WTC11 (cell line): ENCODE measurements around the gene MCF2L.

Experiments used
- ATF1 ChIP-seq: sonication (generic); formaldehyde crosslinking; IDR thresholded peaks from 2 replicates; pipeline ENCODE4 v1.8.1; 2023; ENCODE audit warnings: mild to moderate bottlenecking, moderate library complexity, missing genetic modification reagents
- ATF2 ChIP-seq: sonication (generic); formaldehyde crosslinking; IDR thresholded peaks from 2 replicates; pipeline ENCODE4 v1.8.1; 2022; ENCODE audit warnings: low read depth, missing genetic modification reagents, borderline replicate concordance
- CREB1 ChIP-seq: sonication (generic); formaldehyde crosslinking; IDR thresholded peaks from 2 replicates; pipeline ENCODE4 v1.8.0; 2023; ENCODE audit warnings: mild to moderate bottlenecking, missing genetic modification reagents
- CTCF ChIP-seq: fragments of 200-600 bp; IDR thresholded peaks from 2 replicates; pipeline ENCODE4 v1.8.0; 2022; ENCODE audit warnings: antibody characterized with exemption
- JUN ChIP-seq: sonication (generic); formaldehyde crosslinking; IDR thresholded peaks from 2 replicates; pipeline ENCODE4 v1.8.0; 2023; ENCODE audit warnings: mild to moderate bottlenecking, missing genetic modification reagents
- NR1H2 ChIP-seq: sonication (generic); formaldehyde crosslinking; IDR thresholded peaks from 2 replicates; pipeline ENCODE4 v1.9.0; 2021; ENCODE audit warnings: mild to moderate bottlenecking, moderate library complexity, missing genetic modification reagents
- TEAD1 ChIP-seq: sonication (generic); formaldehyde crosslinking; IDR thresholded peaks from 2 replicates; pipeline ENCODE4 v1.8.0; 2022; ENCODE audit warnings: mild to moderate bottlenecking, missing genetic modification reagents
- USF1 ChIP-seq: sonication (generic); formaldehyde crosslinking; IDR thresholded peaks from 2 replicates; pipeline ENCODE4 v1.8.0; 2022; ENCODE audit warnings: mild to moderate bottlenecking, missing genetic modification reagents
- ZNF423 ChIP-seq: fragments of 250-450 bp; sonication (Bioruptor Pico); IDR thresholded peaks from 2 replicates; pipeline ENCODE4 v2.1.2; 2022; ENCODE audit warnings: mild to moderate bottlenecking, moderate library complexity
- TF ChIP-seq, protein P1 (sequence below): sonication (generic); formaldehyde crosslinking; IDR thresholded peaks from 2 replicates; pipeline ENCODE4 v1.8.0; 2022; ENCODE audit warnings: mild to moderate bottlenecking, missing genetic modification reagents
- TF ChIP-seq, protein P2 (sequence below): sonication (generic); formaldehyde crosslinking; conservative IDR thresholded peaks from 2 replicates; pipeline ENCODE4 v1.8.1; 2022; ENCODE audit warnings: mild to moderate bottlenecking, missing genetic modification reagents
- TF ChIP-seq, protein P3 (sequence below): sonication (generic); formaldehyde crosslinking; IDR thresholded peaks from 2 replicates; pipeline ENCODE4 v1.8.0; 2022; ENCODE audit warnings: missing genetic modification reagents
- TF ChIP-seq, protein P4 (sequence below): sonication (generic); formaldehyde crosslinking; IDR thresholded peaks from 2 replicates; pipeline ENCODE4 v1.8.1; 2022; ENCODE audit warnings: mild to moderate bottlenecking, moderate library complexity, missing genetic modification reagents
- TF ChIP-seq, protein P5 (sequence below): sonication (generic); formaldehyde crosslinking; IDR thresholded peaks from 2 replicates; pipeline ENCODE4 v1.8.1; 2023; ENCODE audit warnings: mild to moderate bottlenecking, missing genetic modification reagents, borderline replicate concordance

- TF ChIP-seq JUN (CRISPR knock-in tag) = no peak
- no peak for TF ChIP-seq CTCF
- TF ChIP-seq CREB1 (CRISPR knock-in tag) = no peak
- TF ChIP-seq NR1H2 (CRISPR knock-in tag) = no peak
- TF ChIP-seq, protein P1, sequence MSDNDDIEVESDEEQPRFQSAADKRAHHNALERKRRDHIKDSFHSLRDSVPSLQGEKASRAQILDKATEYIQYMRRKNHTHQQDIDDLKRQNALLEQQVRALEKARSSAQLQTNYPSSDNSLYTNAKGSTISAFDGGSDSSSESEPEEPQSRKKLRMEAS (CRISPR knock-in tag) = no peak
- no peak for TF ChIP-seq TEAD1 (CRISPR knock-in tag)
- TF ChIP-seq, protein P2, sequence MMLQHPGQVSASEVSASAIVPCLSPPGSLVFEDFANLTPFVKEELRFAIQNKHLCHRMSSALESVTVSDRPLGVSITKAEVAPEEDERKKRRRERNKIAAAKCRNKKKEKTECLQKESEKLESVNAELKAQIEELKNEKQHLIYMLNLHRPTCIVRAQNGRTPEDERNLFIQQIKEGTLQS (CRISPR knock-in tag) = no peak
- no peak for TF ChIP-seq USF1 (CRISPR knock-in tag)
- no peak for TF ChIP-seq ATF2 (CRISPR knock-in tag)
- TF ChIP-seq, protein P3, sequence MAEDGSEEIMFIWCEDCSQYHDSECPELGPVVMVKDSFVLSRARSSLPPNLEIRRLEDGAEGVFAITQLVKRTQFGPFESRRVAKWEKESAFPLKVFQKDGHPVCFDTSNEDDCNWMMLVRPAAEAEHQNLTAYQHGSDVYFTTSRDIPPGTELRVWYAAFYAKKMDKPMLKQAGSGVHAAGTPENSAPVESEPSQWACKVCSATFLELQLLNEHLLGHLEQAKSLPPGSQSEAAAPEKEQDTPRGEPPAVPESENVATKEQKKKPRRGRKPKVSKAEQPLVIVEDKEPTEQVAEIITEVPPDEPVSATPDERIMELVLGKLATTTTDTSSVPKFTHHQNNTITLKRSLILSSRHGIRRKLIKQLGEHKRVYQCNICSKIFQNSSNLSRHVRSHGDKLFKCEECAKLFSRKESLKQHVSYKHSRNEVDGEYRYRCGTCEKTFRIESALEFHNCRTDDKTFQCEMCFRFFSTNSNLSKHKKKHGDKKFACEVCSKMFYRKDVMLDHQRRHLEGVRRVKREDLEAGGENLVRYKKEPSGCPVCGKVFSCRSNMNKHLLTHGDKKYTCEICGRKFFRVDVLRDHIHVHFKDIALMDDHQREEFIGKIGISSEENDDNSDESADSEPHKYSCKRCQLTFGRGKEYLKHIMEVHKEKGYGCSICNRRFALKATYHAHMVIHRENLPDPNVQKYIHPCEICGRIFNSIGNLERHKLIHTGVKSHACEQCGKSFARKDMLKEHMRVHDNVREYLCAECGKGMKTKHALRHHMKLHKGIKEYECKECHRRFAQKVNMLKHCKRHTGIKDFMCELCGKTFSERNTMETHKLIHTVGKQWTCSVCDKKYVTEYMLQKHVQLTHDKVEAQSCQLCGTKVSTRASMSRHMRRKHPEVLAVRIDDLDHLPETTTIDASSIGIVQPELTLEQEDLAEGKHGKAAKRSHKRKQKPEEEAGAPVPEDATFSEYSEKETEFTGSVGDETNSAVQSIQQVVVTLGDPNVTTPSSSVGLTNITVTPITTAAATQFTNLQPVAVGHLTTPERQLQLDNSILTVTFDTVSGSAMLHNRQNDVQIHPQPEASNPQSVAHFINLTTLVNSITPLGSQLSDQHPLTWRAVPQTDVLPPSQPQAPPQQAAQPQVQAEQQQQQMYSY = no peak
- TF ChIP-seq, protein P4, sequence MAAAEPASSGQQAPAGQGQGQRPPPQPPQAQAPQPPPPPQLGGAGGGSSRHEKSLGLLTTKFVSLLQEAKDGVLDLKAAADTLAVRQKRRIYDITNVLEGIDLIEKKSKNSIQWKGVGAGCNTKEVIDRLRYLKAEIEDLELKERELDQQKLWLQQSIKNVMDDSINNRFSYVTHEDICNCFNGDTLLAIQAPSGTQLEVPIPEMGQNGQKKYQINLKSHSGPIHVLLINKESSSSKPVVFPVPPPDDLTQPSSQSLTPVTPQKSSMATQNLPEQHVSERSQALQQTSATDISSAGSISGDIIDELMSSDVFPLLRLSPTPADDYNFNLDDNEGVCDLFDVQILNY = no peak
- no peak for TF ChIP-seq ZNF423
- TF ChIP-seq, protein P5, sequence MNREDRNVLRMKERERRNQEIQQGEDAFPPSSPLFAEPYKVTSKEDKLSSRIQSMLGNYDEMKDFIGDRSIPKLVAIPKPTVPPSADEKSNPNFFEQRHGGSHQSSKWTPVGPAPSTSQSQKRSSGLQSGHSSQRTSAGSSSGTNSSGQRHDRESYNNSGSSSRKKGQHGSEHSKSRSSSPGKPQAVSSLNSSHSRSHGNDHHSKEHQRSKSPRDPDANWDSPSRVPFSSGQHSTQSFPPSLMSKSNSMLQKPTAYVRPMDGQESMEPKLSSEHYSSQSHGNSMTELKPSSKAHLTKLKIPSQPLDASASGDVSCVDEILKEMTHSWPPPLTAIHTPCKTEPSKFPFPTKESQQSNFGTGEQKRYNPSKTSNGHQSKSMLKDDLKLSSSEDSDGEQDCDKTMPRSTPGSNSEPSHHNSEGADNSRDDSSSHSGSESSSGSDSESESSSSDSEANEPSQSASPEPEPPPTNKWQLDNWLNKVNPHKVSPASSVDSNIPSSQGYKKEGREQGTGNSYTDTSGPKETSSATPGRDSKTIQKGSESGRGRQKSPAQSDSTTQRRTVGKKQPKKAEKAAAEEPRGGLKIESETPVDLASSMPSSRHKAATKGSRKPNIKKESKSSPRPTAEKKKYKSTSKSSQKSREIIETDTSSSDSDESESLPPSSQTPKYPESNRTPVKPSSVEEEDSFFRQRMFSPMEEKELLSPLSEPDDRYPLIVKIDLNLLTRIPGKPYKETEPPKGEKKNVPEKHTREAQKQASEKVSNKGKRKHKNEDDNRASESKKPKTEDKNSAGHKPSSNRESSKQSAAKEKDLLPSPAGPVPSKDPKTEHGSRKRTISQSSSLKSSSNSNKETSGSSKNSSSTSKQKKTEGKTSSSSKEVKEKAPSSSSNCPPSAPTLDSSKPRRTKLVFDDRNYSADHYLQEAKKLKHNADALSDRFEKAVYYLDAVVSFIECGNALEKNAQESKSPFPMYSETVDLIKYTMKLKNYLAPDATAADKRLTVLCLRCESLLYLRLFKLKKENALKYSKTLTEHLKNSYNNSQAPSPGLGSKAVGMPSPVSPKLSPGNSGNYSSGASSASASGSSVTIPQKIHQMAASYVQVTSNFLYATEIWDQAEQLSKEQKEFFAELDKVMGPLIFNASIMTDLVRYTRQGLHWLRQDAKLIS = no peak
- no peak for TF ChIP-seq ATF1
Measured at GRCh38 chr13:112926993-112927392, 42.0 kb upstream of the MCF2L start.
